K562 (cell line): ENCODE data around the gene SCN8A. TPM values are rescaled to one million over a fixed set of nuclear protein-coding genes. Genes with fewer than 3 reads are reported as not detected.

Source experiments
- ATAC-seq: fragments of 200-7000 bp; cut with Tn5 transposase; 3 replicates; pipeline ENCODE4 v1.9.1; 2020; ENCODE audit warnings: moderate library complexity
- BruUV-seq: library from RNA; stranded (reverse); fragments of 400-500 nt; replicated peaks from 2 replicates; lab custom pipeline; 2021; lab: Mats Ljungman, UMichigan
- CTCF ChIA-PET: fragments of 300-600 bp; formaldehyde crosslinking; extraction: SDS; loops from one replicate; lab custom pipeline; 2021; ENCODE audit warnings: low intra/inter-chr PET ratio; lab: Yijun Ruan, JAX
- POLR2A ChIA-PET: fragments of 300-600, 350-650 bp; sonication (Branson Sonifier 250); formaldehyde crosslinking; extraction: SDS; loops from one replicate; lab custom pipeline; 2021; ENCODE audit warnings: antibody characterized with exemption, inconsistent platforms; lab: Yijun Ruan, JAX
- DNase-seq, 4 experiments: peaks; one replicate each; pipeline versions ENCODE4 v3.0.0 to v3.0.0-alpha.2; 2011 to 2018; ENCODE audit warnings: low spot score in 3 of 4, mixed read lengths in 3 of 4; ENCODE audit errors: extremely low read depth in 1 of 4
- FAIRE-seq: peaks from 2 replicates; lab custom pipeline; 2011; peaks lifted over from hg19 to GRCh38; lab: Jason Lieb, UNC
- H2AFZ ChIP-seq: 2 replicates; pipeline ENCODE4 v1.6.0; 2011; ENCODE audit warnings: low read depth, low read length, control low read depth, inconsistent platforms
- H3K27ac ChIP-seq: fragments of 200-600 bp; 3 replicates; pipeline ENCODE4 v1.8.0; 2011; ENCODE audit warnings: low read depth, mild to moderate bottlenecking, control low read depth, inconsistent platforms, low read length, moderate library complexity, mixed read lengths; ENCODE audit errors: extremely low read depth
- H3K27me3 ChIP-seq, 2 experiments: fragments of 300-600 bp in 1 of 2; 2 replicates in 1 of 2; 3 replicates in 1 of 2; pipeline versions ENCODE4 v1.6.0 to v1.8.0; 2011; ENCODE audit warnings: inconsistent platforms in 2 of 2, low read length in 2 of 2, mild to moderate bottlenecking in 1 of 2, mixed read lengths in 1 of 2, moderate library complexity in 1 of 2; ENCODE audit not compliant: control insufficient read depth in 2 of 2, insufficient read depth in 2 of 2
- H3K36me3 ChIP-seq: fragments of 300-600 bp; 3 replicates; pipeline ENCODE4 v1.8.0; 2011; ENCODE audit warnings: mild to moderate bottlenecking, low read length, inconsistent platforms; ENCODE audit not compliant: control insufficient read depth, insufficient read depth
- H3K4me1 ChIP-seq, 2 experiments: fragments of 200-600 bp in 1 of 2; replicated peaks in 1 of 2; 2 replicates in 1 of 2; 3 replicates in 1 of 2; pipeline versions ENCODE4 v1.5.1 to v1.8.0; 2011; ENCODE audit warnings: inconsistent platforms in 2 of 2, low read length in 2 of 2, mild to moderate bottlenecking in 1 of 2, mixed read lengths in 1 of 2, moderate library complexity in 1 of 2; ENCODE audit not compliant: control insufficient read depth in 2 of 2, insufficient read depth in 2 of 2
- H3K4me2 ChIP-seq: 2 replicates; pipeline ENCODE4 v1.6.1; 2011; ENCODE audit warnings: low read length, control low read depth, inconsistent platforms, mixed read lengths; ENCODE audit not compliant: insufficient read depth
- H3K4me3 ChIP-seq: fragments of 200-600 bp; sonication (generic), shearing (Covaris generic); 2 replicates; pipeline ENCODE4 v1.5.1; 2016; ENCODE audit warnings: control low read depth, inconsistent platforms
- H3K79me2 ChIP-seq: fragments of 200-600 bp; 3 replicates; pipeline ENCODE4 v1.8.0; 2011; ENCODE audit warnings: low read length, inconsistent platforms; ENCODE audit not compliant: control insufficient read depth, insufficient read depth
- H3K9ac ChIP-seq, 2 experiments: 2 replicates each; pipeline versions ENCODE4 v1.6.0 to v1.6.1; 2011; ENCODE audit warnings: low read depth in 2 of 2, low read length in 2 of 2, control low read depth in 1 of 2, inconsistent platforms in 1 of 2, mild to moderate bottlenecking in 1 of 2, mixed read lengths in 1 of 2; ENCODE audit not compliant: insufficient read depth in 1 of 2
- H3K9me1 ChIP-seq: one replicate; pipeline ENCODE4 v1.6.0; 2011; ENCODE audit warnings: inconsistent platforms, mild to moderate bottlenecking, low read length, moderate library complexity; ENCODE audit not compliant: control insufficient read depth, insufficient read depth
- H3K9me3 ChIP-seq: replicated peaks from 2 replicates; pipeline ENCODE4 v1.5.1; 2011; ENCODE audit warnings: low read depth, low read length, inconsistent platforms; ENCODE audit not compliant: control insufficient read depth, insufficient read depth
- H4K20me1 ChIP-seq: replicated peaks from 2 replicates; pipeline ENCODE4 v1.6.1; 2011; ENCODE audit warnings: low read length, inconsistent platforms, mixed read lengths; ENCODE audit not compliant: control insufficient read depth, insufficient read depth
- CBX1 ChIP-seq: sonication (generic); IDR thresholded peaks from 2 replicates; pipeline ENCODE4 v1.6.1; 2016; ENCODE audit warnings: antibody characterized with exemption, low read depth, mild to moderate bottlenecking
- FOS ChIP-seq: IDR thresholded peaks from 3 replicates; pipeline ENCODE4 v1.6.1; 2011; ENCODE audit not compliant: insufficient read length; ENCODE audit errors: extremely low read depth
- HDAC2 ChIP-seq: fragments of 450-650 bp; IDR thresholded peaks from 2 replicates; pipeline ENCODE4 v1.6.1; 2016; ENCODE audit warnings: mild to moderate bottlenecking
- JUND ChIP-seq, 2 experiments: IDR thresholded peaks; 2 replicates in 1 of 2; 3 replicates in 1 of 2; pipeline ENCODE4 v1.6.1; 2011; ENCODE audit warnings: borderline replicate concordance in 2 of 2, low read depth in 2 of 2, low read length in 2 of 2, improper control_type of control experiment in 1 of 2, missing biosample characterization in 1 of 2, missing genetic modification characterization in 1 of 2, missing genetic modification reagents in 1 of 2
- KHSRP ChIP-seq: fragments of 450-650 bp; IDR thresholded peaks from 2 replicates; pipeline ENCODE4 v1.6.1; 2017
- MCM2 ChIP-seq: fragments of 450-650 bp; IDR thresholded peaks from 2 replicates; pipeline ENCODE4 v1.6.1; 2017; ENCODE audit warnings: low read depth, mild to moderate bottlenecking
- MCM3 ChIP-seq: fragments of 450-650 bp; IDR thresholded peaks from 2 replicates; pipeline ENCODE4 v1.6.1; 2016
- NFRKB ChIP-seq: fragments of 450-650 bp; IDR thresholded peaks from 2 replicates; pipeline ENCODE4 v1.6.1; 2016; ENCODE audit warnings: low read depth
- PURB ChIP-seq: sonication (generic); formaldehyde crosslinking; IDR thresholded peaks from 2 replicates; pipeline ENCODE4 v1.9.0; 2021; ENCODE audit warnings: low read depth, mild to moderate bottlenecking, missing genetic modification reagents
- RAD51 ChIP-seq: fragments of 450-650 bp; IDR thresholded peaks from 2 replicates; pipeline ENCODE4 v1.7.1; 2016; ENCODE audit warnings: low read depth, mild to moderate bottlenecking, borderline replicate concordance
- SIN3A ChIP-seq, 2 experiments: fragments of 150-350 bp in 1 of 2; IDR thresholded peaks; 2 replicates each; pipeline ENCODE4 v1.6.1; 2011 to 2016; ENCODE audit warnings: borderline replicate concordance in 2 of 2, low read depth in 2 of 2, low read length in 2 of 2, mild to moderate bottlenecking in 2 of 2, moderate library complexity in 2 of 2; ENCODE audit not compliant: control insufficient read depth in 1 of 2
- SRSF1 ChIP-seq: fragments of 200-400 bp; formaldehyde crosslinking; IDR thresholded peaks from 2 replicates; pipeline ENCODE4 v1.6.1; 2017; ENCODE audit warnings: mild to moderate bottlenecking, low read depth, low read length, moderate library complexity
- ZNF668 ChIP-seq: fragments of 250-450 bp; sonication (Bioruptor Pico); IDR thresholded peaks from 2 replicates; pipeline ENCODE4 v1.8.0; 2022; ENCODE audit warnings: mild to moderate bottlenecking, inconsistent platforms
- in situ Hi-C: fragments of 300-500 bp; cut with MboI; formaldehyde crosslinking; loops from 4 replicates; pipeline ENCODE4 v1.15.0; 2018; ENCODE audit warnings: inconsistent platforms, mixed read lengths
- intact Hi-C: fragments of 100-400 bp; cut with micrococcal nuclease; formaldehyde crosslinking; loops from 2 replicates; pipeline ENCODE4 v1.14.2; 2022
- polyA plus RNA-seq, 8 experiments: library from polyadenylated mRNA; depleted of rRNA in 4 of 8; stranded (reverse) in 5 of 8; unstranded in 3 of 8; fragments of >200 nt; fragmentation: Nextera tagmentation in 2 of 8; fragmentation: Illumina TruSeq in 1 of 8; extraction: Ambion mirVana in 2 of 8; extraction: Trizol in 1 of 8; gene quantifications; 2 replicates each; pipeline versions ENCODE4 v1.2.1 to v1.2.3, GENCODE V29; 2011 to 2014; ENCODE audit warnings: inconsistent platforms in 1 of 8, missing spikeins in 1 of 8
- total RNA-seq, 7 experiments: library from RNA; depleted of rRNA in 6 of 7; stranded (reverse); fragments of >200 nt in 6 of 7; fragmentation: Illumina TruSeq in 2 of 7; extraction: Trizol in 2 of 7; gene quantifications; 2 replicates each; pipeline versions ENCODE4 v1.2.1 to v1.2.3, GENCODE V29; 2011 to 2021; ENCODE audit warnings: low replicate concordance in 1 of 7
- TF ChIP-seq, protein P1 (sequence below): fragments of 250-450 bp; sonication (Bioruptor Pico); IDR thresholded peaks from 2 replicates; pipeline ENCODE4 v1.5.0; 2021; ENCODE audit warnings: mild to moderate bottlenecking, borderline replicate concordance
- TF ChIP-seq, protein P2 (sequence below): fragments of 250-450 bp; sonication (Bioruptor Pico); IDR thresholded peaks from 2 replicates; pipeline ENCODE4 v1.4.0; 2020
- TF ChIP-seq, protein P3 (sequence below): fragments of 450-650 bp; formaldehyde crosslinking; IDR thresholded peaks from 2 replicates; pipeline ENCODE4 v1.4.0; 2022; ENCODE audit warnings: missing genetic modification characterization
- TF ChIP-seq, protein P4 (sequence below): fragments of 450-650 bp; conservative IDR thresholded peaks from 2 replicates; pipeline ENCODE4 v1.6.1; 2016; ENCODE audit warnings: missing genetic modification characterization, low read depth, mild to moderate bottlenecking, missing compliant biosample characterization, moderate library complexity

The SCN8A gene
- total and polyA plus RNA-seq, 9 of the 15 experiments (the other 6 are each of a cell fraction or from before 2014, with no cell fraction given), result 0.03 to 0.29 (median 0.15) TPM; not detected in 1

- TF ChIP-seq, protein P1, sequence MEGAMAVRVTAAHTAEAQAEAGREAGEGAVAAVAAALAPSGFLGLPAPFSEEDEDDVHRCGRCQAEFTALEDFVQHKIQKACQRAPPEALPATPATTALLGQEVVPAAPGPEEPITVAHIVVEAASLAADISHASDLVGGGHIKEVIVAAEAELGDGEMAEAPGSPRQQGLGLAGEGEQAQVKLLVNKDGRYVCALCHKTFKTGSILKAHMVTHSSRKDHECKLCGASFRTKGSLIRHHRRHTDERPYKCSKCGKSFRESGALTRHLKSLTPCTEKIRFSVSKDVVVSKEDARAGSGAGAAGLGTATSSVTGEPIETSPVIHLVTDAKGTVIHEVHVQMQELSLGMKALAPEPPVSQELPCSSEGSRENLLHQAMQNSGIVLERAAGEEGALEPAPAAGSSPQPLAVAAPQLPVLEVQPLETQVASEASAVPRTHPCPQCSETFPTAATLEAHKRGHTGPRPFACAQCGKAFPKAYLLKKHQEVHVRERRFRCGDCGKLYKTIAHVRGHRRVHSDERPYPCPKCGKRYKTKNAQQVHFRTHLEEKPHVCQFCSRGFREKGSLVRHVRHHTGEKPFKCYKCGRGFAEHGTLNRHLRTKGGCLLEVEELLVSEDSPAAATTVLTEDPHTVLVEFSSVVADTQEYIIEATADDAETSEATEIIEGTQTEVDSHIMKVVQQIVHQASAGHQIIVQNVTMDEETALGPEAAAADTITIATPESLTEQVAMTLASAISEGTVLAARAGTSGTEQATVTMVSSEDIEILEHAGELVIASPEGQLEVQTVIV (CRISPR knock-in tag), result no peak
- TF ChIP-seq, protein P2, sequence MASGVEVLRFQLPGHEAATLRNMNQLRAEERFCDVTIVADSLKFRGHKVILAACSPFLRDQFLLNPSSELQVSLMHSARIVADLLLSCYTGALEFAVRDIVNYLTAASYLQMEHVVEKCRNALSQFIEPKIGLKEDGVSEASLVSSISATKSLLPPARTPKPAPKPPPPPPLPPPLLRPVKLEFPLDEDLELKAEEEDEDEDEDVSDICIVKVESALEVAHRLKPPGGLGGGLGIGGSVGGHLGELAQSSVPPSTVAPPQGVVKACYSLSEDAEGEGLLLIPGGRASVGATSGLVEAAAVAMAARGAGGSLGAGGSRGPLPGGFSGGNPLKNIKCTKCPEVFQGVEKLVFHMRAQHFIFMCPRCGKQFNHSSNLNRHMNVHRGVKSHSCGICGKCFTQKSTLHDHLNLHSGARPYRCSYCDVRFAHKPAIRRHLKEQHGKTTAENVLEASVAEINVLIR (CRISPR knock-in tag), result no peak
- no peak for TF ChIP-seq HDAC2
Measured at GRCh38 chr12:51760231-51760630, 169.2 kb downstream of the SCN8A start (continued).

- ChIA-PET POLR2A (interaction anchor here (1.5 kb wide), 1 partner anchor 13 kb away, joined by 4 read pairs; no protein-coding TSS in a partner anchor), CTCF (no interaction called here)
- Histone ChIP-seq H4K20me1 (no peaks in the 10 kb centered on the region), H3K4me2 (no peak overlapping the region), H3K4me3 (no peak overlapping the region), H2AFZ (no peak overlapping the region), H3K79me2 (no peaks in the 10 kb centered on the region), H3K36me3 (no peaks in the 10 kb centered on the region), H3K27ac (no peak overlapping the region), H3K27me3 (peaks cover 0 to 2% of the 10 kb centered on the region in 2 experiments; a peak in 3 of 5 replicates), H3K9me1 (no peaks in the 10 kb centered on the region), H3K4me1 (no peaks in the 10 kb centered on the region), H3K9ac (no peak overlapping the region), H3K9me3 (no peaks in the 10 kb centered on the region)
- intact Hi-C loops, result no loop called here
- FAIRE-seq, result no peak
- BruUV-seq, result no TSS peak
- in situ Hi-C loops, result no loop called here
- no peak for ATAC-seq
- no peak for DNase-seq
- TF ChIP-seq MCM2 (no peak), CBX1 (no peak), ZNF668 (no peak), SIN3A (IDR thresholded peaks at IDR 0.05; ENCODE audit: borderline replicate concordance in 2 of 2, control insufficient read depth in 1 of 2, low read depth in 2 of 2, low read length in 2 of 2) (no peak), JUND (IDR thresholded peaks at IDR 0.05; ENCODE audit: borderline replicate concordance, low read depth, low read length) (no peak), JUND (tag; IDR thresholded peaks at IDR 0.05; ENCODE audit: borderline replicate concordance, low read depth, low read length) (no peak), SRSF1 (no peak), NFRKB (no peak), KHSRP (no peak), FOS (no peak), MCM3 (no peak), PURB (CRISPR knock-in tag) (no peak), RAD51 (no peak)
- TF ChIP-seq, protein P3, sequence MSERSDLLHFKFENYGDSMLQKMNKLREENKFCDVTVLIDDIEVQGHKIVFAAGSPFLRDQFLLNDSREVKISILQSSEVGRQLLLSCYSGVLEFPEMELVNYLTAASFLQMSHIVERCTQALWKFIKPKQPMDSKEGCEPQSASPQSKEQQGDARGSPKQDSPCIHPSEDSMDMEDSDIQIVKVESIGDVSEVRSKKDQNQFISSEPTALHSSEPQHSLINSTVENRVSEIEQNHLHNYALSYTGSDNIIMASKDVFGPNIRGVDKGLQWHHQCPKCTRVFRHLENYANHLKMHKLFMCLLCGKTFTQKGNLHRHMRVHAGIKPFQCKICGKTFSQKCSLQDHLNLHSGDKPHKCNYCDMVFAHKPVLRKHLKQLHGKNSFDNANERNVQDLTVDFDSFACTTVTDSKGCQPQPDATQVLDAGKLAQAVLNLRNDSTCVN, result no peak
- TF ChIP-seq, protein P4, sequence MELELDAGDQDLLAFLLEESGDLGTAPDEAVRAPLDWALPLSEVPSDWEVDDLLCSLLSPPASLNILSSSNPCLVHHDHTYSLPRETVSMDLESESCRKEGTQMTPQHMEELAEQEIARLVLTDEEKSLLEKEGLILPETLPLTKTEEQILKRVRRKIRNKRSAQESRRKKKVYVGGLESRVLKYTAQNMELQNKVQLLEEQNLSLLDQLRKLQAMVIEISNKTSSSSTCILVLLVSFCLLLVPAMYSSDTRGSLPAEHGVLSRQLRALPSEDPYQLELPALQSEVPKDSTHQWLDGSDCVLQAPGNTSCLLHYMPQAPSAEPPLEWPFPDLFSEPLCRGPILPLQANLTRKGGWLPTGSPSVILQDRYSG (tag), result no peak
Measured at GRCh38 chr12:51763743-51764142, 172.7 kb downstream of the SCN8A start.
